Measurements from ENCODE around the gene ING5. TPM values are rescaled to one million over a fixed set of nuclear protein-coding genes. Genes with fewer than 3 reads are reported as not detected.

The ING5 gene
- total RNA-seq, 2 donors from 2014 or later = 21.9 to 32.7 TPM

GRCh38 chr2:241724975-241725870 lies 23.4 kb downstream of the ING5 start:
- H3K27me3 ChIP-seq = no peaks in the 10 kb centered on the region
- no peak overlapping the region for H3K27ac ChIP-seq
- H3K36me3 ChIP-seq = peaks cover 21% of the 10 kb centered on the region
- no peak for TF ChIP-seq CTCF (IDR thresholded peaks at IDR 0.05)
- no peaks in the 10 kb centered on the region for H3K9me3 ChIP-seq
- peaks cover 0 to 9% of the 10 kb centered on the region in 2 donors for H3K4me1 ChIP-seq
- DNase-seq (ENCODE audit: low spot score) = no peak
- H3K4me3 ChIP-seq = no peak overlapping the region

GRCh38 chr2:241726459-241726858 lies 24.6 kb downstream of the ING5 start:
- Histone ChIP-seq H3K27ac (no peak overlapping the region), H3K4me1 (peaks cover 0 to 9% of the 10 kb centered on the region in 2 donors), H3K27me3 (no peaks in the 10 kb centered on the region), H3K36me3 (peaks cover 14% of the 10 kb centered on the region), H3K4me3 (no peak overlapping the region), H3K9me3 (no peaks in the 10 kb centered on the region)
- DNase-seq (ENCODE audit: low spot score) = no peak
- TF ChIP-seq CTCF (IDR thresholded peaks at IDR 0.05) = no peak

GRCh38 chr2:241728000-241728399 lies 26.2 kb downstream of the ING5 start:
- DNase-seq (ENCODE audit: low spot score) = peak; percentile 59
- TF ChIP-seq CTCF (IDR thresholded peaks at IDR 0.05) = no peak

GRCh38 chr2:241728627-241729026 lies 26.8 kb downstream of the ING5 start:
- H3K9me3 ChIP-seq = no peaks in the 10 kb centered on the region
- H3K36me3 ChIP-seq = peaks cover under 1% of the 10 kb centered on the region
- no peak overlapping the region for H3K4me3 ChIP-seq
- peak overlapping the region; percentile 65 to 71 for H3K27ac ChIP-seq
- TF ChIP-seq CTCF (IDR thresholded peaks at IDR 0.05) = no peak
- H3K4me1 ChIP-seq = peaks cover 0 to 9% of the 10 kb centered on the region in 2 donors
- DNase-seq (ENCODE audit: low spot score) = peak; percentile 81
- H3K27me3 ChIP-seq = no peaks in the 10 kb centered on the region

More at GRCh38 chr2:241728000-241728399, 26.2 kb downstream of the ING5 start:
- H3K4me1 ChIP-seq = peaks cover 0 to 9% of the 10 kb centered on the region in 2 donors
- H3K36me3 ChIP-seq = peaks cover 7% of the 10 kb centered on the region
- H3K9me3 ChIP-seq = no peaks in the 10 kb centered on the region
- H3K4me3 ChIP-seq = no peak overlapping the region
- no peaks in the 10 kb centered on the region for H3K27me3 ChIP-seq
- peak overlapping the region; percentile 65 to 71 for H3K27ac ChIP-seq

GRCh38 chr2:241729868-241730267 lies 28.0 kb downstream of the ING5 start:
- Histone ChIP-seq H3K27me3 (no peaks in the 10 kb centered on the region), H3K4me3 (no peak overlapping the region), H3K4me1 (peaks cover 0 to 14% of the 10 kb centered on the region in 2 donors), H3K36me3 (no peaks in the 10 kb centered on the region), H3K9me3 (no peaks in the 10 kb centered on the region), H3K27ac (no peak overlapping the region)
- no peak for TF ChIP-seq CTCF (IDR thresholded peaks at IDR 0.05)
- DNase-seq (ENCODE audit: low spot score) = no peak
